ENCODE data around the gene BEX3.
"Not testable (repeated sequence)": the region's sequence is repeated elsewhere in the genome, so short reads cannot be mapped to it uniquely, and the experiment has no call there.

Gene BEX3

GRCh38 chrX:103376118-103376978 is at the start of gene BEX3:
Gene BEX3, plus strand, starts transcription at chrX:103376538. Its CDS starts 984 bp downstream, at chrX:103377522.
- DNase-seq (ENCODE audit: low read depth in 2 of 2) = peak; percentile 11 to 12

- DNase-seq (ENCODE audit: low read depth in 2 of 2) = no peak
Observed at GRCh38 chrX:103329991-103330390, 46.3 kb upstream of the BEX3 start, which contains the start of gene TCEAL7. Gene TCEAL7, plus strand, starts transcription at chrX:103330239. Its CDS starts 1,165 bp downstream, at chrX:103331404.

DNA sequence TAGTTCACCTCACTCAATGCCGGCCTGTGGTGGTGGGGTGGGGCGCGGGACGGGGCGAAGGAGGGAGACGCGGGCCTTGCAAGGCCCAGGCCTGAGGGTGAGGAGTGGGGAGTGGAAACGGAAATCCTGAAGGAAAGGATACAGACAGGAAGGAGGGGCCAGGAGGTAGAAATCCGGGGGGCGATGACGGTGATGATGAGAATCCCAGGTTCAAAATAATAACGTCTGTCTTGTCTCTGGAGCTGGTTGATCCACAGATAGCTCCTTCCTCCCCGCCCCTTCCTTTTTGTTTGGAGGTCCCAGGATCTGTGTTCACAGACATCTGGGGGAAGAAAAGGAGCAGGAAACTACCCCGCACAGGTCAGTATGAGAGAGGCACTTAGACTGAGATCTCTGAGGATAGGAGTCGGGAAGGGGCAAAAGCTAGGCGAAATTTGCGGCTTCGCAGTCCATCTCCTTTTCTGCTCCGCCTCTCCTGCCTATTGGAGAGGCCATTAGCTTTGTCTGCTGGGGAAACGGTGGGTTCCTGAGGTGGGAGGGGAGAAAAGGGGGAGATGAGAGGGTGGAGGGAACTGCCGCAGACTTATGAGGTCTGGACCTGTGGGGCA is 45.6 kb upstream of the BEX3 start:
- DNase-seq (ENCODE audit: low read depth in 2 of 2) = no peak

DNA sequence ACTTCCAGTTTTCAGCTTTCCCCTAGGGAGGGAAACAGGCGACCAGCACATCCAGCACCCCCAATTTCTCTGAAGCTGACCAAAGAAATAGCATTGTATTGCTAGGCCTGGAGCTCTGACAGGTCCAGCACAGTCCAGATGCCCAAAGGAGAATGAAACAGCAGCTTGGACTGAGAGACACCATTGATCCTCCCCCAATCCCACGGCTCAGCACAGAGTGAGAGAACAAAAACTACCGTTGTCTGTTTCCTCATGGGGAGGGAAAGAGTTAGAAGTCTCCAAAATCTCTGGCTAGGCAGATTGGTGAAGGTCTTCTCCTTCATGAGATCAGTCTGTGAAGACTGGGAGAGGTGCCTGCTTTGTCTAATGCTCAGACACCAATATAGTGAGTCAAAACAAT is 37.7 kb upstream of the BEX3 start:
- no peak for DNase-seq (ENCODE audit: low read depth in 2 of 2)

DNA sequence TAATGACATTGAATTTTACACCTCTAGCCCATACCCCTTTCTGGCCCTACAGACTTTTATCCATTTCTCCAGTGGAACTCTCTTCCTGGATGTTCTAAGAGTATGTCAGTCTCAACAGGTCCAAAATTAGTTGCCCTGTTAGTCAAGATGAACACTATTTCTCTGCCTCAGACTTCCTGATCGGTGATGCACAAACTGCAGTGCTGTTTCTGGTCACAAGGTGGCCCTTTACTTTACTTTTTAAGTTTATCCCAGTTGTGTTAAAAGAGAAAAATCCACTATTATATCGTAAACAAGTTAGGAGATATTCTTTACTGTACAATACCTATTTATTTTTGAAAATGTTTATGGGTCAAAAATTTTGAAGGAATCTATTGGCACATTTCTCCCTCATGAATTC is 33.2 kb upstream of the BEX3 start:
- peak in 1 of 2 donors; percentile 27 for DNase-seq (ENCODE audit: low read depth in 2 of 2)

DNA sequence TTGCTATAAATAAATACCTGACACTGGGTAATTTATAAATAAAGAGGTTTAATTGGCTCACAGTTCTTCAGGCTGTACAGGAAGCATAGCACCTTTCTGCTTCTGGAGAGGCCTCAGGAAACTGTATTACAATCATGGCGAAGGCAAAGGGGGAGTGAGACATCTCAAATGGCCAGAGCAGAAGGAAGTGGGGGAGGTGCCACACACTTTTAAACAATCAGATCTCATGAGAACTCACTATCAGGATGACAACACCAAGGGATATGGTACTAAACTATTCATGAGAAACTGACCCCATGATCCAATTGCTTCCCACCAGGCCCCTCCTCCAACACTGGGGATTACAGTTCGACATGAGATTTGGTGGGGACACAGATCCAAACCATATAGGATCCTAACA is 31.7 kb upstream of the BEX3 start:
- no peak for DNase-seq (ENCODE audit: low read depth in 2 of 2)

- no peak for DNase-seq (ENCODE audit: low read depth in 2 of 2)
Observed at GRCh38 chrX:103347682-103348397, 28.5 kb upstream of the BEX3 start.

DNA sequence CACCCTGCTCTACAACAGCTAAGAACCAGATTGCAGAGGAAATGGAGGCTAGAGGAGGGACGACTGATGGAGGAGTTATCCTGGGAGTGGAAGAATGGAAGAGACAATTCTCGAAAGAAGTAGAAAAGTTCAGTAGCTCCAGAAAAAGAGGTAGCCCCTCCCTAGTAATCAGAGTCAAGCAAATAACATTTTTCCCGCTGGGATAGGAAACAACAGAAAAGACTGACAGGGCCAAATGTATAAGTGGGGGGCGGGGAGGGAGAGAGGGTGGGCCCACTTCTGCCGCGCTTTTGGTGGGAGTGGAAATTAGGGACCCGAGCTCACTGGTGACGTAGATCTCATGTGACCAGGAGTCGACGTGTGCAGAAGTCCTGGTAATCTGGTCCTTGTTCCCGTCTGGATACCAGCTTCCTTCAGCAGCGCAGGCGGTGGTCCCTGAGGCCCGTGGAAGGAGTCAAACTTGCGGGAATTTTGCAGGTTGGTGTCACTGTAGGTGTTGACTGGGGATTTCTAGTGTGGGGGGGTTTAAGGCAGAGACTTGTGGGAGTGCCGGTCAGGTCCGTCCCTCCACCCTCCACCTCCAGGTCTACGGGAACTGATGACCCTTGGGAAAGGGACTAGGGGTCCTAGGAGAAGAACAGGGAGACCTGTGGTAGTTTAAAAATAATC is 20.1 kb upstream of the BEX3 start, which contains the start of gene TCEAL9:
TCEAL9 (plus strand) TSS at position 377 of the 669 bp plus-strand sequence. CDS start 1,179 bp downstream, outside the sequence.
- no peak for DNase-seq (ENCODE audit: low read depth in 2 of 2)

- DNase-seq (ENCODE audit: low read depth in 2 of 2) = no peak
Observed at GRCh38 chrX:103356858-103357257, 19.5 kb upstream of the BEX3 start.

- DNase-seq (ENCODE audit: low read depth in 2 of 2) = no peak
Observed at GRCh38 chrX:103357871-103358270, 18.5 kb upstream of the BEX3 start.

DNA sequence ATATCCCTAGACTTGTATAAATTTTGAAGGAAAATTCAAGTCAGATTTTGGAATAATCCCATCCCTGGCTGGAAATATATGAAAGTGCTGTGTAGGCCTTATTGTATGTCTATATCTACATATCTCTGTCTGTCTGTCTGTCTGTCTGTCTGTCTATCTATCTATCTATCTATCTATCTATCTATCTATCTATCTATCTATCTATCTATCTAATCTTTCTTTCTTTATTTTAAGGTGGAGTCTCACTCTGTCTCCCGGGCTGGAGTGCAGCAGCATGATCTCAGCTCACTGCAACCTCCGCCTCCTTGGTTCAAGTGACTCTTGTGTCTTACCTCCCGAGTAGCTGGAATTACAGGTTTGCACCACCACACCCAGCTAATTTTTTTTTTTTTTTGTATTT is 16.7 kb upstream of the BEX3 start:
- DNase-seq (ENCODE audit: low read depth in 2 of 2) = not testable (repeated sequence)

DNA sequence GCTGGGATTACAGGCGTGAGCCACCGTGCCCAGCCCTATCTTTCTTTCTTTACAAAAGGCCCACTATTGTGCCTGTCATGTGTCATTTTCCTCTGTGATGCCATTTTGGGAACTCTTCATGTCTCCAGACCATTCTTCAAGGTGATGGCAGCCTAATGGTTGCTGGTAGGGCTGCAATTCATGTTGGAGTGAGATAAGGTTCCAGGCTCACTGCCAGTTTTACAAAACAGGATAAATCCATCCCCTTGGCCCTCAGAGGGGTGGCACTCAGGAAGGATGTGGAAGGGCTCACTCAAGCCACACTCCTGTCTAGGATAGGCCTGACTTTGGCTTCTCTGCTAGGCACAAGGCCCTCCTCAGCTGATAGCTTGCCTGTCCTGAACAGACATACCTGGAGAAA is 16.2 kb upstream of the BEX3 start:
- DNase-seq (ENCODE audit: low read depth in 2 of 2) = no peak

GRCh38 chrX:103360916-103361315 is 15.4 kb upstream of the BEX3 start:
- DNase-seq (ENCODE audit: low read depth in 2 of 2) = no peak

- no peak for DNase-seq (ENCODE audit: low read depth in 2 of 2)
Observed at GRCh38 chrX:103361798-103362197, 14.5 kb upstream of the BEX3 start.

- DNase-seq (ENCODE audit: low read depth in 2 of 2) = no peak
Observed at GRCh38 chrX:103362474-103362873, 13.9 kb upstream of the BEX3 start.

DNA sequence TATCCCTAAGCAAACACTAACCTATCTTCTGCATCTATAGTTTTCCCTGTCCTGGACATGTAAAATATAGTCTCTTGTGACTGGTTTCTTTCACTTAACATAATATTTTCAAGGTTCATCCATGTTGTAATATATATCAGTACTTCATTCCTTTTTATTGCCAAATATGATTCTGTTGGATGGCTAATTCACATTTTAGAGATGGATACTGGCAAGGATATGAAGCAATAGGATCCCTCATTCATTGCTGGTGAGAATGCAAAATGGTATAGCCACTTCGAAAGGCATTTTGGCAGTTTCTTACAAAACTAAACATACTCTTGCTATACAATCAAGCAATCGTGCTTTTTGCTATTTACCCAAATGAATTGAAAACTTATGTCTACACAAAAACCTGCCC is 13.3 kb upstream of the BEX3 start:
- no peak for DNase-seq (ENCODE audit: low read depth in 2 of 2)

GRCh38 chrX:103367502-103367901 is 8.8 kb upstream of the BEX3 start:
- DNase-seq (ENCODE audit: low read depth in 2 of 2) = no peak

- no peak for DNase-seq (ENCODE audit: low read depth in 2 of 2)
Observed at GRCh38 chrX:103369479-103369878, 6.9 kb upstream of the BEX3 start.

DNA sequence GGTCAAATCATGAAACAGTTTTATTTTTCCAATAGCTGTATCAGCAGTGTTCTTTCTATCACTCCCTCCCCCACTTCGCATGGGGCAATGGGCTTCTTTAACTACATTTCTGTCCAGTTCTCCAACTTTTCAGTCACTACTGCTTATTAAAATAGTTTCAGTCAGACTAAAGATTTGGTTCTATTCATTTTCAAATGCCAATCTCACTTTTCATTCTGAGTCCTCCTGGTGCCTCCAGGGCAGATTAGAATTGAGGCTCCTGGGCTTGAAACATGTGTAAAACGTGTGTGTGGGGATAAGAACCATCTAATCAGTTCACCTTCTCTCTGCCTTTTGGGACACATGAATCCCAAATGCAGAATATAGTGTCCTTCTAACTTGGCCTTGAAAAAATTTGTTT is 3.5 kb upstream of the BEX3 start:
- DNase-seq (ENCODE audit: low read depth in 2 of 2) = no peak

- DNase-seq (ENCODE audit: low read depth in 2 of 2) = no peak
Observed at GRCh38 chrX:103373581-103373980, 2.8 kb upstream of the BEX3 start.

- no peak for DNase-seq (ENCODE audit: low read depth in 2 of 2)
Observed at GRCh38 chrX:103376979-103377324, 614 bp downstream of the BEX3 start.

DNA sequence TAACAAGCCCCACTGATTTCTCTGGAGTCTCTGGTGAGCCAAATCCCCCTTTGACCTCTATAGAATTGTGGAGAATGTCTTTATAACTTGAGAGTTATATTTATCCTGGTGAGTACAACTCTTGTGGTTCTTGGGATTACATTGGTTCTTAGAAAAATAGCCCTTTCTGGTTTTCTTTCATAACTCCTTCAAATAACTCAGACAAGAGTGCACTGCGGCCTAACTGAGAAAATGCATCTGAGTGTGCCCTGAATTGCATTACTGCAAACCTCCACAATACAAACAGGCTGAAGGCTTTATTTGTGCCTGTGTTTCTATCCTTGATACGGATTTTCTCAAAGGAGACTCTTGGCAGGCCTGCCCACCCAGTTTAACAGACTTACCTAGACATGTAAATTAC is 2.7 kb downstream of the BEX3 start:
- no peak for DNase-seq (ENCODE audit: low read depth in 2 of 2)
